ENCODE results near the gene CPSF6. TPM values are rescaled to one million over a fixed set of nuclear protein-coding genes. Genes with fewer than 3 reads are reported as not detected.

The CPSF6 gene
- total RNA-seq, 4 donors from 2014 or later: 27.7 to 111 (median 72.6) TPM

- H3K27me3 ChIP-seq: no peaks in the 10 kb centered on the region
- intact Hi-C loops (cut with DNase I; ENCODE audit: low total_unique reads): no loop called here
- H3K4me3 ChIP-seq: no peak overlapping the region
- no peak overlapping the region for H3K27ac ChIP-seq
- TF ChIP-seq POLR2A (IDR thresholded peaks at IDR 0.05) (no peak), CTCF (IDR thresholded peaks at IDR 0.05) (no peak)
- DNase-seq: no peak
- H3K36me3 ChIP-seq: no peaks in the 10 kb centered on the region
- no peaks in the 10 kb centered on the region for H3K4me1 ChIP-seq
- H3K9me3 ChIP-seq: no peaks in the 10 kb centered on the region
These were observed 82.0 kb downstream of the CPSF6 start for GRCh38 chr12:69321351-69321750.

MicroRNAs within 50 kb of the gene (microRNA counts, 767-probe panel; counts per million panel counts)
- microRNA hsa-miR-1279: 0 counts per million in 2 donors

Small RNA genes lying within 50 kb of the gene (microRNA-seq; reads per million reads assigned to microRNA genes)
- gene MIR1279 (ENCODE audit: borderline microRNAs expressed, borderline replicate concordance): not detected

Other genes starting within 250 kb of the CPSF6 start
- gene LYZ, start 108.8 kb downstream of the CPSF6 start, total RNA-seq: 10 to 100 TPM in 2 of 4 donors, 1 to 10 TPM in 2; 7.4 to 17.4 (median 12.7) TPM
- 10 to 100 TPM in 2 of 4 donors, 1 to 10 TPM in 2; 8.0 to 58.2 (median 14.1) TPM for gene YEATS4, start 120.2 kb downstream of the CPSF6 start, total RNA-seq
- gene FRS2, start 230.8 kb downstream of the CPSF6 start, total RNA-seq: 100 to 1,000 TPM in 1 of 4 donors, 10 to 100 TPM in 3; 27.4 to 159 (median 65.4) TPM

All from uterus (tissue), 4 donors.